ENCODE measurements around the gene ARX. TPM values are rescaled to one million over a fixed set of nuclear protein-coding genes. Genes with fewer than 3 reads are reported as not detected.

ARX gene
- total RNA-seq, 2 donors from 2014 or later: 1.0 TPM; not detected in 1

GRCh38 chrX:24996096-24996709, 19.6 kb downstream of the ARX start:
- intact Hi-C loops (cut with DNase I): no loop called here
- ATAC-seq (no peak), DNase-seq (no peak)
- Histone ChIP-seq H3K36me3 (replicated peaks in 1 of 2; ENCODE audit: insufficient read depth in 1 of 2, low read depth in 2 of 2) (no peaks in the 10 kb centered on the region), H3K27ac (no peak overlapping the region), H3K27me3 (no peaks in the 10 kb centered on the region), H3K4me3 (no peak overlapping the region), H3K9me3 (no peaks in the 10 kb centered on the region), H3K4me1 (no peaks in the 10 kb centered on the region)
- TF ChIP-seq, protein P1, sequence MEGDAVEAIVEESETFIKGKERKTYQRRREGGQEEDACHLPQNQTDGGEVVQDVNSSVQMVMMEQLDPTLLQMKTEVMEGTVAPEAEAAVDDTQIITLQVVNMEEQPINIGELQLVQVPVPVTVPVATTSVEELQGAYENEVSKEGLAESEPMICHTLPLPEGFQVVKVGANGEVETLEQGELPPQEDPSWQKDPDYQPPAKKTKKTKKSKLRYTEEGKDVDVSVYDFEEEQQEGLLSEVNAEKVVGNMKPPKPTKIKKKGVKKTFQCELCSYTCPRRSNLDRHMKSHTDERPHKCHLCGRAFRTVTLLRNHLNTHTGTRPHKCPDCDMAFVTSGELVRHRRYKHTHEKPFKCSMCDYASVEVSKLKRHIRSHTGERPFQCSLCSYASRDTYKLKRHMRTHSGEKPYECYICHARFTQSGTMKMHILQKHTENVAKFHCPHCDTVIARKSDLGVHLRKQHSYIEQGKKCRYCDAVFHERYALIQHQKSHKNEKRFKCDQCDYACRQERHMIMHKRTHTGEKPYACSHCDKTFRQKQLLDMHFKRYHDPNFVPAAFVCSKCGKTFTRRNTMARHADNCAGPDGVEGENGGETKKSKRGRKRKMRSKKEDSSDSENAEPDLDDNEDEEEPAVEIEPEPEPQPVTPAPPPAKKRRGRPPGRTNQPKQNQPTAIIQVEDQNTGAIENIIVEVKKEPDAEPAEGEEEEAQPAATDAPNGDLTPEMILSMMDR (IDR thresholded peaks at IDR 0.05): no peak
- no peak for TF ChIP-seq POLR2A (IDR thresholded peaks at IDR 0.05)
- 86 to 98% methylated on average over 5 of the region's 5 CpGs for WGBS, 2 donors

DNA sequence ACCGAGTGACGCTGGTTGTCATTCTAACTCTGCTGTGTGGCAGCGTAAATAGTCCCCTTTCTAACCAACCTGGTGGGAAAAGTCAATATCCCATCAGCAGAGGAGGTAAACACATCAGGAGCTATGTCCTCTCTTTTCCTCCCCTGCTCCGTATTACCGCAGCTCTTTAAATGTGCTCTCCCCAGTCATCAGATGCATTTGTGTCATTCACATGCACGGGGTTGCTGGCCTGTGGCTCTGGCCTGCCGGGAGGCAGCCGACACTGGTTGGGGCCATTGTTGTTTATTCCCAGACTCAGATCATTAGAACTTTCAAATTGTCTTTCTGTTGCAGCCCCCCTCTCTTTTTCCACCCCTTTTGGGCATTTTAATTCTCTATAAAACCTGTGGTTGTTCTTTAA, 21.9 kb downstream of the ARX start:
- intact Hi-C loops (cut with DNase I): no loop called here
- Histone ChIP-seq H3K36me3 (replicated peaks in 1 of 2; ENCODE audit: insufficient read depth in 1 of 2, low read depth in 2 of 2) (no peaks in the 10 kb centered on the region), H3K4me1 (no peaks in the 10 kb centered on the region), H3K9me3 (no peaks in the 10 kb centered on the region), H3K4me3 (no peak overlapping the region), H3K27me3 (no peaks in the 10 kb centered on the region), H3K27ac (no peak overlapping the region)
- DNase-seq: no peak
- 94 to 96% methylated on average over 7 to 8 of the region's 8 CpGs for WGBS, 2 donors
- no peak for ATAC-seq
- TF ChIP-seq POLR2A (IDR thresholded peaks at IDR 0.05): no peak
- TF ChIP-seq, protein P1 (IDR thresholded peaks at IDR 0.05): no peak

DNA sequence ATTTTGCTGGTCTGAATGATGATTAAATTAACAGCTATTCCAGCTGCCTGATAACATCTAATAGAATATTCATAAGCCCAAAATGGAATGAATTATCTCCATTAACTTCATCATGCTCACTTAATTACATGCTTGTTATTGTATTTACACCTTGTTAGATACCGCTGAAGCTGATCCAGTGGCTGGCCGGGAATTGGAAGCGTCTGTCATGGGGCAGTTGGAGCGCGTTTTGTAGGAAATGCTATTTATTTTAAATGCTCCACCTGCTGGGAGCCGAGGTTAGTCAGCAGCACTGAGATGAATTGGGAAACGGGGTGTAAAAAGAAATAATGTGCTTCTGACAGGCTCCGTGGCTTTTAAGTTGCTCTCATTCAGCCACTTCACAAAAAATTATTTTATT, 25.2 kb downstream of the ARX start:
- intact Hi-C loops (cut with DNase I): no loop called here
- DNase-seq: no peak
- H3K4me3 ChIP-seq: no peak overlapping the region
- no peaks in the 10 kb centered on the region for H3K36me3 ChIP-seq (replicated peaks in 1 of 2; ENCODE audit: insufficient read depth in 1 of 2, low read depth in 2 of 2)
- no peak for ATAC-seq
- no peak overlapping the region for H3K27ac ChIP-seq
- no peaks in the 10 kb centered on the region for H3K9me3 ChIP-seq
- 88 to 89% methylated on average over 8 of the region's 8 CpGs for WGBS, 2 donors
- no peaks in the 10 kb centered on the region for H3K4me1 ChIP-seq
- TF ChIP-seq POLR2A (IDR thresholded peaks at IDR 0.05): no peak
- TF ChIP-seq, protein P1 (IDR thresholded peaks at IDR 0.05): no peak
- no peaks in the 10 kb centered on the region for H3K27me3 ChIP-seq

DNA sequence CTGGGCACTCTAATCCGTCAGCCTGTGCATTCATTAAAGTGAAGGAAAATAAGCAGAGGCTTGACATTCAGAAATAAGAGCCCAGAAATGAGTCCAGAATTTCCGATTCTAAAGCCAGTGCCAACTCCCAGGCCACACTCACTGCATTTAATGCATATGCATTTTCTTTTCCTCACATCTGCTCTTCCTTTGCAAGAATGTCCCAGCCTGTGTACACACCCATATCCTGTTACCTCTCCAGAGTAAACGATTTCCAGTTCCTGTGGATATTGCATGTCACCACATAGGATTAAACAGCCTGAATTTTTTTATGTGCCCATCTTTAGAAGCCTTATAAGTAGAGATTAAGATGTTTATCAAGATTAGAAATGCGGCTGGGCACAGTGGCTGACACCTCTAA, 27.5 kb downstream of the ARX start:
- no peak overlapping the region for H3K27ac ChIP-seq
- H3K4me1 ChIP-seq: no peaks in the 10 kb centered on the region
- 87 to 88% methylated on average over 3 to 4 of the region's 4 CpGs for WGBS, 2 donors
- DNase-seq (no peak), ATAC-seq (no peak)
- no peaks in the 10 kb centered on the region for H3K36me3 ChIP-seq (replicated peaks in 1 of 2; ENCODE audit: insufficient read depth in 1 of 2, low read depth in 2 of 2)
- intact Hi-C loops (cut with DNase I): no loop called here
- no peaks in the 10 kb centered on the region for H3K27me3 ChIP-seq
- H3K9me3 ChIP-seq: no peaks in the 10 kb centered on the region
- H3K4me3 ChIP-seq: no peak overlapping the region
- no peak for TF ChIP-seq POLR2A (IDR thresholded peaks at IDR 0.05)

- Histone ChIP-seq H3K36me3 (replicated peaks in 1 of 2; ENCODE audit: insufficient read depth in 1 of 2, low read depth in 2 of 2) (no peaks in the 10 kb centered on the region), H3K27ac (no peak overlapping the region), H3K27me3 (no peaks in the 10 kb centered on the region), H3K4me1 (no peaks in the 10 kb centered on the region), H3K4me3 (no peak overlapping the region), H3K9me3 (no peaks in the 10 kb centered on the region)
- ATAC-seq (no peak), DNase-seq (no peak)
- TF ChIP-seq, protein P1 (IDR thresholded peaks at IDR 0.05): no peak
- no peak for TF ChIP-seq POLR2A (IDR thresholded peaks at IDR 0.05)
- intact Hi-C loops (cut with DNase I): no loop called here
- 96 to 98% methylated on average over 4 of the region's 4 CpGs for WGBS, 2 donors
These were observed 28.0 kb downstream of the ARX start for GRCh38 chrX:24987731-24988130.

Data from body of pancreas (tissue), 4 donors.